Stomach smooth muscle (tissue), 2 donors: ENCODE results near the gene AIP.

Experiments used
- H3K27ac ChIP-seq: one replicate; pipeline ENCODE4 v1.7.0; 2013; ENCODE audit warnings: mild to moderate bottlenecking, low read length, inconsistent platforms
- H3K27me3 ChIP-seq, 2 donors: one replicate each; pipeline ENCODE4 v1.7.0; 2013; ENCODE audit warnings: low read length in 2 of 2; ENCODE audit not compliant: insufficient read depth in 2 of 2, control insufficient read depth in 1 of 2
- H3K36me3 ChIP-seq, 2 donors: one replicate each; pipeline ENCODE4 v1.7.0; 2013; ENCODE audit warnings: low read length in 2 of 2; ENCODE audit not compliant: control insufficient read depth in 2 of 2, insufficient read depth in 2 of 2
- H3K4me1 ChIP-seq: one replicate; pipeline ENCODE4 v1.7.0; 2013; ENCODE audit warnings: low read length; ENCODE audit not compliant: control insufficient read depth, insufficient read depth
- H3K4me3 ChIP-seq, 2 donors: one replicate each; pipeline ENCODE4 v1.7.0; 2013; ENCODE audit warnings: low read length in 2 of 2
- H3K9ac ChIP-seq, 2 donors: one replicate each; pipeline ENCODE4 v1.7.0; 2013; ENCODE audit warnings: low read length in 2 of 2, mild to moderate bottlenecking in 1 of 2
- H3K9me3 ChIP-seq, 2 donors: one replicate each; pipeline ENCODE4 v1.7.0; 2013; ENCODE audit warnings: low read length in 2 of 2; ENCODE audit not compliant: control insufficient read depth in 2 of 2
- donor health status: healthy.
- donor health status: Pancreatic carcinoma.

AIP gene

DNA sequence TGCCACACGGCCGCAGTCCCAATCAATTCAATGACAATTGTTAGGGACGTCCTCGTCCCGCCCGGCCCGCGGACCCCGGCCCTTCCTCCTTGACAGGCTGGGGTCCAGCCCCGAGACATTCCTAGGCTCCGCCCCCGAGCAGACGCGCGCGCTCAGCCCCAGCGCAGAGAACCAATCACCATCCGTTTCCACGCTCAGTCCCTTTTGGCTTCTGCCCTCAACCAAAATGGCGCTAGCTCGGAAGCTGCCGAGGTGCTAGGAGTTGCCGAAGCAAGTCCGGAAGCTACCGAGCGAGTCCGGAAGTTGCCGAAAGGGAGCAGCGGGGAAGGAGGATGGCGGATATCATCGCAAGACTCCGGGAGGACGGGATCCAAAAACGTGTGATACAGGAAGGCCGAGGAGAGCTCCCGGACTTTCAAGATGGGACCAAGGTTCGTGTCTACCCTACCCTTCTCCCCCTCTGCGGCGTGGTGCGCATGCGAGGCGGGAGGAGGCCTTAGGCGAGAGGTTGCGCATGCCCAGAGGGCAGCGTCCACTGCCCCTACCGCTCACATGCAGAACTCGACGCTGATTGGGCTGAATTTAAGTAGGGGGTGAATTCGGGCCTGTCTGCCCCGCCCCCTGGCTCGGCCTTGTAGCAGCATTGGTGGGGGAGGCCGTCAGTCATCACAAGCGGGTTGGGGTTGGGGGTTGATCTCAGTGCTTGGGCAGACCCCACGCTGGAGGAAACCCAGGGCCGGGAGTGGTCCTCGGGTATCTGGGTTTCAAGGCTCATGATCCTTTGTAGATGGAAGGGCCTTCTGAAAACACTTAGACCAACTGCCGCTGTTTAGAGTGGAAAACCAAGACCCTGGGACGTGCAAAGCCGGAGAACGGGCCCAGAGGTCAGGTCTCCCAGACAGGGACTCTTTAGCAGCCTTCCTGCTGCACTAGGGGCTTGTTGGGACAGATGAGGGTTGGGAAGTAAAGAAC, at the start of gene AIP:
TSS of gene AIP (plus strand) at position 200 of the 972 bp plus-strand sequence. CDS start at position 333, 133 bp downstream.
- H3K9me3 ChIP-seq = no peaks in the 10 kb centered on the region
- H3K4me3 ChIP-seq = peak within 1 kb of the TSS; percentile 65 to 91
- peaks cover 21% of the 10 kb centered on the region for H3K4me1 ChIP-seq
- peak within 1 kb of the TSS; percentile 76 for H3K27ac ChIP-seq
- peak within 1 kb of the TSS; percentile 68 to 91 for H3K9ac ChIP-seq
- no peaks in the 10 kb centered on the region for H3K27me3 ChIP-seq
- H3K36me3 ChIP-seq = peaks cover 4 to 5% of the 10 kb centered on the region in 2 donors

DNA sequence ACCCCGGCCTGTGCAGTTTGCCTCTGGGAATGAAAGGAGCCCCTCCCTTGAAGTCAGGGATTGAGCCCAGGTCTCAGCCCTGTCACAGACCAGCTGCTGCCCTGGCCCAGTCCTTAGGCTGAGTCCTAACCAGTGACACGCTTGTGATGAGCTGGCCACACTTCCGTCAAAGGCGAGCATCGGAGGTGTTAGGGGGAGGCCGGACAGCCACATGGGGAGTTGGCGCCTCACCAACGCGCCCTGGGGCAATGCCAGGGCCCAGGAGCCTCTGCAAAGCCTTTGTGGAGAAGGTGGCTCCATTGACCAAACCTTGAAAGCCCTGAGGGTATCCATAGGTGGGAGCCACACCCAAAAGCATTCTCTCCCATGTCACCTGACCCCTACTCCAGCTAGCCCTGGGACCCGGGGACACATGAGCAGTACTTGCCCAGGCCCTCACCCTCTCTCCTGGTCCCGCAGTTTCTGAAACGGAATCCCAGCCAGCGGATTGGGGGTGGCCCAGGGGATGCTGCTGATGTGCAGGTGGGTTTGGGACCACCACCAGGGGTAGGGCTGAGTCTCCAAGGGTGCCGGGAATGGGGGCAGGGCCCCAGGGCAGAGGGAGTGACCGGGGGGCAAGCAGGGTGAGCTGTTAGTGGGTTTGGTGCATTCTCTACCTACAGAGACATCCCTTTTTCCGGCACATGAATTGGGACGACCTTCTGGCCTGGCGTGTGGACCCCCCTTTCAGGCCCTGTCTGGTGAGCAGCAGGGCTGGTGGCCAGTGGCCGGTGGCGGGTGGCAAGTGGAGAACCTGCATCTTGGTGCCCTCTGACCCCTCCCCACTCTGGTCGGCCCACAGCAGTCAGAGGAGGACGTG, 49.1 kb upstream of the AIP start:
- Histone ChIP-seq H3K27ac (no peak overlapping the region), H3K9ac (no peak overlapping the region), H3K36me3 (peaks cover 22 to 34% of the 10 kb centered on the region in 2 donors), H3K4me3 (no peak overlapping the region), H3K27me3 (no peaks in the 10 kb centered on the region), H3K9me3 (no peaks in the 10 kb centered on the region), H3K4me1 (peaks cover 19% of the 10 kb centered on the region)

DNA sequence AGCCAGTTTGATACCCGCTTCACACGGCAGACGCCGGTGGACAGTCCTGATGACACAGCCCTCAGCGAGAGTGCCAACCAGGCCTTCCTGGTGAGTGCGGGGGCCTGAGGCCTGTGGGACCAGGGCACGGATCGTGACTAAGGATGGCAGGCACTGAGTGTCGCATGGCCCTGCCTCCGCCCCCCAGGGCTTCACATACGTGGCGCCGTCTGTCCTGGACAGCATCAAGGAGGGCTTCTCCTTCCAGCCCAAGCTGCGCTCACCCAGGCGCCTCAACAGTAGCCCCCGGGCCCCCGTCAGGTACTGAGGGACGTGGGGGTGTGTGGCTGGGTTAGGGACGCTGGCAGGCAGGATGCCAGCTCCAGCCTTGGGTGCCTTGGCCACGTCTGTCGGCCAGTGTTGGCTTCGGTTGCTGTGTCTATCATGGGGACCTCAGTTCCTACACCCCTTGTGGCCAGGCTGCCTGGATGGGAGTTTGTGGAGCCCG, 48.4 kb upstream of the AIP start:
- H3K4me3 ChIP-seq = no peak overlapping the region
- H3K36me3 ChIP-seq = peaks cover 22 to 31% of the 10 kb centered on the region in 2 donors
- no peaks in the 10 kb centered on the region for H3K27me3 ChIP-seq
- no peak overlapping the region for H3K9ac ChIP-seq
- no peak overlapping the region for H3K27ac ChIP-seq
- H3K4me1 ChIP-seq = peaks cover 15% of the 10 kb centered on the region
- no peaks in the 10 kb centered on the region for H3K9me3 ChIP-seq

GRCh38 chr11:67435031-67435726, 47.6 kb upstream of the AIP start:
- peaks cover 18 to 31% of the 10 kb centered on the region in 2 donors for H3K36me3 ChIP-seq
- H3K9ac ChIP-seq = no peak overlapping the region
- H3K4me1 ChIP-seq = peaks cover 13% of the 10 kb centered on the region
- no peaks in the 10 kb centered on the region for H3K27me3 ChIP-seq
- no peak overlapping the region for H3K4me3 ChIP-seq
- H3K27ac ChIP-seq = no peak overlapping the region
- no peaks in the 10 kb centered on the region for H3K9me3 ChIP-seq

DNA sequence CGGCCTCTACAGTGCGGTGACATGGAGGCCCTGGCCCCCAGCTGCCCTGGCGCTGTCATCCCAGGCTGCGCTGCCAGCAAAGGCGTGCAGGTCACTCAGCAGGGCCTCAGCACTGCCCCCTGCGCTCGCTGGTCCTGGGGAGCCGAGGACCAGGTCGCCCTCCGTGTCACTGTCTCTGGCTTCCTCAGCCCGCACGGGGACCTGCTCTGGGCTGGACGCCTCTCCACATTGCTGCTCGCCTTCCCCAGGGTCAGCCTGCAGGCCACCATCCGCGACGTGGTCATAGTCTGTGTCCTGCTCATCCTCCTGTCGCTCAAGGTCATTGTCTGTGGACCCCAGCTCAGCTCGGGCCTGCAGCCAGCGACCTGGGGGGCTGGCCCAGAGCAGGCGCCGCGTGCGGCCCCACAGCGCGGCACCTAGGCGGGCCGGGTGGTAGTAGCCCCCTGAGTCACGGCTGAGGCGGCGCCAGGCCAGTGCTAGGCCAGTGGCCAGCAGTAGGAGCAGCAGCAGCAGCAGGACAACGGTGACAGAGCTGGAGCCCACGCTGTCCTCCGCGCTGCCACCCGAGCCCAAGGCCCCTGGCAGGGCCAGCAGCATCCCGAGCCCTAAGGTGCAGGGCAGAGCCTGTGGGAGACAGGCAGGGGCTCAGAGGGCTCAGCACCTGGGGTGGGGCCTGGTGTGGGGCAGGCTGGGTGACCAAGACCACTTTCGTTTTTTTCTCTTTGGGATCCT, 46.9 kb upstream of the AIP start:
- Histone ChIP-seq H3K9me3 (no peaks in the 10 kb centered on the region), H3K4me1 (peaks cover 12% of the 10 kb centered on the region), H3K27ac (peak overlapping the region; percentile 18), H3K9ac (no peak overlapping the region), H3K4me3 (no peak overlapping the region), H3K36me3 (peaks cover 18 to 33% of the 10 kb centered on the region in 2 donors), H3K27me3 (no peaks in the 10 kb centered on the region)

DNA sequence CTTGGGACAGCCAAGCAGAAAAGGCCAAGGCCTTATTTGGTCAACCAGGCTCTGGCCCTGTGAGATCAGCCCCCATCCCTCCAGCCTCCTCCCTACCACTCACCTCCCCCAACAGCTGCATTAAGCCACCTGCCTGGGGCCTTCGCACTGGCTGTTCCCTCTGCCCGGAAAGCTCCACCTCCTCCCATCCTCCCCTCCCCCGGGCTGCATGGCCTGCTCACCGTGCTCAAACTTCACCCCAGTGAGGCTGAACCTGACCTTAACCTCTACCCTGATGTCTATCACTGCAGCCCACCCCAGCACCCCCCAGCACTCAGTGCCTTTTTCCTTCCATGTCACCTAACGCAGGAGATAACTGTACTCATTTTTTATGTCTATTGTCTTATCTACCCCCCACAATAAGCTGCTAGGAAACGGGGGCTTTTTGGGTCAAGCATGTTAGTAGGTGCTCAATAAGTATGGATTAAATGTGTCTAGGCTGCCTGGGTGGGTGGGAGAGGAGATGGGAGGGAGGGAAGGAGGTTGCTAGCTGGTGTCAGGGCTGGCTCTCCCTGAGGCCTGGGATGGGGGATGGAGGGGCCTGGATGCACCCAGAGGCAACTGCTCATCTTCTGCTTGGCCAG, 46.3 kb upstream of the AIP start:
- peaks cover 18 to 34% of the 10 kb centered on the region in 2 donors for H3K36me3 ChIP-seq
- no peaks in the 10 kb centered on the region for H3K27me3 ChIP-seq
- H3K9me3 ChIP-seq = no peaks in the 10 kb centered on the region
- peaks cover 12% of the 10 kb centered on the region for H3K4me1 ChIP-seq
- H3K4me3 ChIP-seq = no peak overlapping the region
- no peak overlapping the region for H3K9ac ChIP-seq
- H3K27ac ChIP-seq = peak overlapping the region; percentile 18

GRCh38 chr11:67437082-67437808, 45.6 kb upstream of the AIP start, which contains the start of gene PTPRCAP:
Gene PTPRCAP, minus strand, starts transcription at chr11:67437682. Its CDS starts 63 bp downstream, at chr11:67437619.
- Histone ChIP-seq H3K36me3 (peaks cover 18 to 32% of the 10 kb centered on the region in 2 donors), H3K9ac (no peak within 1 kb of the TSS), H3K9me3 (no peaks in the 10 kb centered on the region), H3K4me3 (no peak within 1 kb of the TSS), H3K27me3 (no peaks in the 10 kb centered on the region), H3K4me1 (peaks cover 18% of the 10 kb centered on the region), H3K27ac (peak within 1 kb of the TSS; percentile 11)

DNA sequence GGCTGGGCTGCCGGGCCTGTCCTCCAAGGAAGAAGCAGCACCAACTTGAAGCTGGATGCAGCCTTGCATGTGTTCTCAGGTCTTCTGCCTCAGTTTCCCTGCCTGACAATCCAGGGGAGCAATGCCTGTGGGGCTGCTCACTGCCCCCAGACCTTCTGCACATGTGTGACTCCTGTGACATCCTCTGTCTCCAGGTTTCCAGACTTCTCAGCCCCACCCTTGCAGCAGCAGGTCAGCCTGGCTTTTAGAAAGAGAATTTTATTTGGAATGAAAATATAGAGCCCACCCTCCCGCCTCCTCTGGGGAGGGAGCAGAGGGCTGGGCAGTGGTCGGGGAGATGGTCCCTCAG, 45.0 kb upstream of the AIP start:
- no peaks in the 10 kb centered on the region for H3K9me3 ChIP-seq
- H3K9ac ChIP-seq = no peak overlapping the region
- no peak overlapping the region for H3K4me3 ChIP-seq
- no peak overlapping the region for H3K27ac ChIP-seq
- H3K36me3 ChIP-seq = peaks cover 14 to 27% of the 10 kb centered on the region in 2 donors
- H3K27me3 ChIP-seq = no peaks in the 10 kb centered on the region
- peaks cover 23% of the 10 kb centered on the region for H3K4me1 ChIP-seq
